ENCODE data around the gene LRRC26. TPM values are rescaled to one million over a fixed set of nuclear protein-coding genes. Genes with fewer than 3 reads are reported as not detected.
A peak's percentile ranks its signal among the peaks of the same experiment; 100 is the strongest.

The LRRC26 gene
- total RNA-seq, 1 experiment from 2014 or later: 2.1 TPM

DNA sequence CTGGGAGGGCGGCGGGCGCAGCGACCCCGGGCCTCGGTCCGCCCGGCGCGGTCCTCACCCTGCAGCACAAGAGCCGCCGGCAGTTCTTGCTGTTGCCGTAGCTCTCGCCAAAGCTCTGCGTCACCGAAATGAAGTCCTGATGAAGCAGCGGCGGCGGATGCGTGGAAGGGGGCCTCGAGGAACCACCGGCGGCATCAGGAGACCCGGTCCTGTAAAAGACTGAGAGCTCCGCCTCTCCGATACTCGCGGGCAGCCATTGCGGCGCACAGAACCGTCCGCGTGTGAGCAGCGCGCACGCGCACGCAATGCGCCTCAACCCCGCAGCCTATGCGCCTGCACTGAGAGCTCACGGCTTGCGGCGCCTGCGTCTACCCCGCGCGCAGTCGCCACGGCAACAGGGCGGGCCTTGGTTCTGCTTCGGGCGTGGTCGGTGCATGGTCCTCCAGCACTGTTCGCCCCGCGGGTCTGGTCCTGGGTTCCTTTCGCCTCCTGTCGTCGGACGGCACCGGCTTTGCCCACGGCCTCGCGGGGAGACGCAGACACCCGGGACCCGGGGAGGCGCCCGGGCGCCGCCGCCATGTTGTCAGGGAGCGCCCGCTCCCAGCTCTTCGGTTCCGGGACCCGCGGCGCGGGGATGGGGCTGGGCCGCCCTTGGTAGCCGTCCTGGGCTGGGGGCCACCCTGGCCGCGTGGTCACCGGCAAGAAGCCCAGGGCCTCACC, 40.2 kb downstream of the LRRC26 start:
- POLR2A ChIA-PET: interaction anchor here (1.0 to 1.6 kb wide), 8 partner anchors 9 to 519 kb away, joined by 3 to 9 read pairs (median 6); partner anchors contain the start of genes GRIN1, MAN1B1, TPRN and TUBB4B
- ATAC-seq: peak; percentile 96
- H3K27ac Mint-ChIP-seq: no peak overlapping the region
- peaks cover 23% of the 10 kb centered on the region for H3K27me3 Mint-ChIP-seq (ENCODE audit: low read depth)
- H3K36me3 Mint-ChIP-seq: no peaks in the 10 kb centered on the region
- no peaks in the 10 kb centered on the region for H3K9me3 Mint-ChIP-seq
- peaks cover 14% of the 10 kb centered on the region for H3K4me1 Mint-ChIP-seq
- CTCF ChIA-PET: interaction anchor here (0.7 to 3.1 kb wide), 29 partner anchors 8 to 185 kb away, joined by 3 to 31 read pairs (median 7); partner anchors contain the start of genes ANAPC2, CYSRT1, DPP7 and FBXW5
- peak; percentile 87 for DNase-seq (ENCODE audit: low spot score)
- H3K4me3 Mint-ChIP-seq: peak overlapping the region; percentile 78
- TF ChIP-seq SP1 (CRISPR knock-in tag; conservative IDR thresholded peaks at IDR 0.05) (peak; percentile 66; the same call in 1 of the 2 replicates), IRF2 (CRISPR knock-in tag; IDR thresholded peaks at IDR 0.05; ENCODE audit: borderline replicate concordance, low read depth) (0 out of 2 replicates have a peak, but pooled peaks have one; percentile 49), ZBTB21 (CRISPR knock-in tag; IDR thresholded peaks at IDR 0.05; ENCODE audit: borderline replicate concordance) (no peak), NR2C2 (CRISPR knock-in tag; IDR thresholded peaks at IDR 0.05) (0 out of 2 replicates have a peak, but pooled peaks have one; percentile 9), FOXP1 (CRISPR knock-in tag; IDR thresholded peaks at IDR 0.05; ENCODE audit: borderline replicate concordance) (peak; percentile 72), FOXK1 (CRISPR knock-in tag; IDR thresholded peaks at IDR 0.05) (peak; percentile 89), OVOL2 (CRISPR knock-in tag; IDR thresholded peaks at IDR 0.05; ENCODE audit: borderline replicate concordance) (no peak), ATF1 (CRISPR knock-in tag; IDR thresholded peaks at IDR 0.05) (0 out of 2 replicates have a peak, but pooled peaks have one; percentile 37), CREM (CRISPR knock-in tag; IDR thresholded peaks at IDR 0.05) (peak; percentile 62; the same call in 1 of the 2 replicates), NFE2L1 (CRISPR knock-in tag; IDR thresholded peaks at IDR 0.05) (peak; percentile 74; the same call in 1 of the 2 replicates)
- TF ChIP-seq, protein P1, sequence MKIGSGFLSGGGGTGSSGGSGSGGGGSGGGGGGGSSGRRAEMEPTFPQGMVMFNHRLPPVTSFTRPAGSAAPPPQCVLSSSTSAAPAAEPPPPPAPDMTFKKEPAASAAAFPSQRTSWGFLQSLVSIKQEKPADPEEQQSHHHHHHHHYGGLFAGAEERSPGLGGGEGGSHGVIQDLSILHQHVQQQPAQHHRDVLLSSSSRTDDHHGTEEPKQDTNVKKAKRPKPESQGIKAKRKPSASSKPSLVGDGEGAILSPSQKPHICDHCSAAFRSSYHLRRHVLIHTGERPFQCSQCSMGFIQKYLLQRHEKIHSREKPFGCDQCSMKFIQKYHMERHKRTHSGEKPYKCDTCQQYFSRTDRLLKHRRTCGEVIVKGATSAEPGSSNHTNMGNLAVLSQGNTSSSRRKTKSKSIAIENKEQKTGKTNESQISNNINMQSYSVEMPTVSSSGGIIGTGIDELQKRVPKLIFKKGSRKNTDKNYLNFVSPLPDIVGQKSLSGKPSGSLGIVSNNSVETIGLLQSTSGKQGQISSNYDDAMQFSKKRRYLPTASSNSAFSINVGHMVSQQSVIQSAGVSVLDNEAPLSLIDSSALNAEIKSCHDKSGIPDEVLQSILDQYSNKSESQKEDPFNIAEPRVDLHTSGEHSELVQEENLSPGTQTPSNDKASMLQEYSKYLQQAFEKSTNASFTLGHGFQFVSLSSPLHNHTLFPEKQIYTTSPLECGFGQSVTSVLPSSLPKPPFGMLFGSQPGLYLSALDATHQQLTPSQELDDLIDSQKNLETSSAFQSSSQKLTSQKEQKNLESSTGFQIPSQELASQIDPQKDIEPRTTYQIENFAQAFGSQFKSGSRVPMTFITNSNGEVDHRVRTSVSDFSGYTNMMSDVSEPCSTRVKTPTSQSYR (CRISPR knock-in tag; IDR thresholded peaks at IDR 0.05): no peak
- TF ChIP-seq, protein P2, sequence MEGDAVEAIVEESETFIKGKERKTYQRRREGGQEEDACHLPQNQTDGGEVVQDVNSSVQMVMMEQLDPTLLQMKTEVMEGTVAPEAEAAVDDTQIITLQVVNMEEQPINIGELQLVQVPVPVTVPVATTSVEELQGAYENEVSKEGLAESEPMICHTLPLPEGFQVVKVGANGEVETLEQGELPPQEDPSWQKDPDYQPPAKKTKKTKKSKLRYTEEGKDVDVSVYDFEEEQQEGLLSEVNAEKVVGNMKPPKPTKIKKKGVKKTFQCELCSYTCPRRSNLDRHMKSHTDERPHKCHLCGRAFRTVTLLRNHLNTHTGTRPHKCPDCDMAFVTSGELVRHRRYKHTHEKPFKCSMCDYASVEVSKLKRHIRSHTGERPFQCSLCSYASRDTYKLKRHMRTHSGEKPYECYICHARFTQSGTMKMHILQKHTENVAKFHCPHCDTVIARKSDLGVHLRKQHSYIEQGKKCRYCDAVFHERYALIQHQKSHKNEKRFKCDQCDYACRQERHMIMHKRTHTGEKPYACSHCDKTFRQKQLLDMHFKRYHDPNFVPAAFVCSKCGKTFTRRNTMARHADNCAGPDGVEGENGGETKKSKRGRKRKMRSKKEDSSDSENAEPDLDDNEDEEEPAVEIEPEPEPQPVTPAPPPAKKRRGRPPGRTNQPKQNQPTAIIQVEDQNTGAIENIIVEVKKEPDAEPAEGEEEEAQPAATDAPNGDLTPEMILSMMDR (IDR thresholded peaks at IDR 0.05): no peak
- TF ChIP-seq, protein P3, sequence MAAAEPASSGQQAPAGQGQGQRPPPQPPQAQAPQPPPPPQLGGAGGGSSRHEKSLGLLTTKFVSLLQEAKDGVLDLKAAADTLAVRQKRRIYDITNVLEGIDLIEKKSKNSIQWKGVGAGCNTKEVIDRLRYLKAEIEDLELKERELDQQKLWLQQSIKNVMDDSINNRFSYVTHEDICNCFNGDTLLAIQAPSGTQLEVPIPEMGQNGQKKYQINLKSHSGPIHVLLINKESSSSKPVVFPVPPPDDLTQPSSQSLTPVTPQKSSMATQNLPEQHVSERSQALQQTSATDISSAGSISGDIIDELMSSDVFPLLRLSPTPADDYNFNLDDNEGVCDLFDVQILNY (CRISPR knock-in tag; IDR thresholded peaks at IDR 0.05): peak; percentile 69
- TF ChIP-seq, protein P4, sequence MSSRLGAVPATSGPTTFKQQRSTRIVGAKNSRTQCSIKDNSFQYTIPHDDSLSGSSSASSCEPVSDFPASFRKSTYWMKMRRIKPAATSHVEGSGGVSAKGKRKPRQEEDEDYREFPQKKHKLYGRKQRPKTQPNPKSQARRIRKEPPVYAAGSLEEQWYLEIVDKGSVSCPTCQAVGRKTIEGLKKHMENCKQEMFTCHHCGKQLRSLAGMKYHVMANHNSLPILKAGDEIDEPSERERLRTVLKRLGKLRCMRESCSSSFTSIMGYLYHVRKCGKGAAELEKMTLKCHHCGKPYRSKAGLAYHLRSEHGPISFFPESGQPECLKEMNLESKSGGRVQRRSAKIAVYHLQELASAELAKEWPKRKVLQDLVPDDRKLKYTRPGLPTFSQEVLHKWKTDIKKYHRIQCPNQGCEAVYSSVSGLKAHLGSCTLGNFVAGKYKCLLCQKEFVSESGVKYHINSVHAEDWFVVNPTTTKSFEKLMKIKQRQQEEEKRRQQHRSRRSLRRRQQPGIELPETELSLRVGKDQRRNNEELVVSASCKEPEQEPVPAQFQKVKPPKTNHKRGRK (CRISPR knock-in tag; IDR thresholded peaks at IDR 0.05; ENCODE audit: borderline replicate concordance): no peak
- TF ChIP-seq, protein P5, sequence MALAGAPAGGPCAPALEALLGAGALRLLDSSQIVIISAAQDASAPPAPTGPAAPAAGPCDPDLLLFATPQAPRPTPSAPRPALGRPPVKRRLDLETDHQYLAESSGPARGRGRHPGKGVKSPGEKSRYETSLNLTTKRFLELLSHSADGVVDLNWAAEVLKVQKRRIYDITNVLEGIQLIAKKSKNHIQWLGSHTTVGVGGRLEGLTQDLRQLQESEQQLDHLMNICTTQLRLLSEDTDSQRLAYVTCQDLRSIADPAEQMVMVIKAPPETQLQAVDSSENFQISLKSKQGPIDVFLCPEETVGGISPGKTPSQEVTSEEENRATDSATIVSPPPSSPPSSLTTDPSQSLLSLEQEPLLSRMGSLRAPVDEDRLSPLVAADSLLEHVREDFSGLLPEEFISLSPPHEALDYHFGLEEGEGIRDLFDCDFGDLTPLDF (CRISPR knock-in tag; IDR thresholded peaks at IDR 0.05): no peak
- TF ChIP-seq, protein P6, sequence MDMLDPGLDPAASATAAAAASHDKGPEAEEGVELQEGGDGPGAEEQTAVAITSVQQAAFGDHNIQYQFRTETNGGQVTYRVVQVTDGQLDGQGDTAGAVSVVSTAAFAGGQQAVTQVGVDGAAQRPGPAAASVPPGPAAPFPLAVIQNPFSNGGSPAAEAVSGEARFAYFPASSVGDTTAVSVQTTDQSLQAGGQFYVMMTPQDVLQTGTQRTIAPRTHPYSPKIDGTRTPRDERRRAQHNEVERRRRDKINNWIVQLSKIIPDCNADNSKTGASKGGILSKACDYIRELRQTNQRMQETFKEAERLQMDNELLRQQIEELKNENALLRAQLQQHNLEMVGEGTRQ (CRISPR knock-in tag; IDR thresholded peaks at IDR 0.05): 0 out of 2 replicates have a peak, but pooled peaks have one; percentile 18
- TF ChIP-seq, protein P7, sequence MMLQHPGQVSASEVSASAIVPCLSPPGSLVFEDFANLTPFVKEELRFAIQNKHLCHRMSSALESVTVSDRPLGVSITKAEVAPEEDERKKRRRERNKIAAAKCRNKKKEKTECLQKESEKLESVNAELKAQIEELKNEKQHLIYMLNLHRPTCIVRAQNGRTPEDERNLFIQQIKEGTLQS (CRISPR knock-in tag; conservative IDR thresholded peaks at IDR 0.05): no peak
- TF ChIP-seq, protein P8, sequence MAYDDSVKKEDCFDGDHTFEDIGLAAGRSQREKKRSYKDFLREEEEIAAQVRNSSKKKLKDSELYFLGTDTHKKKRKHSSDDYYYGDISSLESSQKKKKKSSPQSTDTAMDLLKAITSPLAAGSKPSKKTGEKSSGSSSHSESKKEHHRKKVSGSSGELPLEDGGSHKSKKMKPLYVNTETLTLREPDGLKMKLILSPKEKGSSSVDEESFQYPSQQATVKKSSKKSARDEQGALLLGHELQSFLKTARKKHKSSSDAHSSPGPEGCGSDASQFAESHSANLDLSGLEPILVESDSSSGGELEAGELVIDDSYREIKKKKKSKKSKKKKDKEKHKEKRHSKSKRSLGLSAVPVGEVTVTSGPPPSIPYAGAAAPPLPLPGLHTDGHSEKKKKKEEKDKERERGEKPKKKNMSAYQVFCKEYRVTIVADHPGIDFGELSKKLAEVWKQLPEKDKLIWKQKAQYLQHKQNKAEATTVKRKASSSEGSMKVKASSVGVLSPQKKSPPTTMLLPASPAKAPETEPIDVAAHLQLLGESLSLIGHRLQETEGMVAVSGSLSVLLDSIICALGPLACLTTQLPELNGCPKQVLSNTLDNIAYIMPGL (CRISPR knock-in tag; IDR thresholded peaks at IDR 0.05): peak; percentile 87
- TF ChIP-seq, protein P9, sequence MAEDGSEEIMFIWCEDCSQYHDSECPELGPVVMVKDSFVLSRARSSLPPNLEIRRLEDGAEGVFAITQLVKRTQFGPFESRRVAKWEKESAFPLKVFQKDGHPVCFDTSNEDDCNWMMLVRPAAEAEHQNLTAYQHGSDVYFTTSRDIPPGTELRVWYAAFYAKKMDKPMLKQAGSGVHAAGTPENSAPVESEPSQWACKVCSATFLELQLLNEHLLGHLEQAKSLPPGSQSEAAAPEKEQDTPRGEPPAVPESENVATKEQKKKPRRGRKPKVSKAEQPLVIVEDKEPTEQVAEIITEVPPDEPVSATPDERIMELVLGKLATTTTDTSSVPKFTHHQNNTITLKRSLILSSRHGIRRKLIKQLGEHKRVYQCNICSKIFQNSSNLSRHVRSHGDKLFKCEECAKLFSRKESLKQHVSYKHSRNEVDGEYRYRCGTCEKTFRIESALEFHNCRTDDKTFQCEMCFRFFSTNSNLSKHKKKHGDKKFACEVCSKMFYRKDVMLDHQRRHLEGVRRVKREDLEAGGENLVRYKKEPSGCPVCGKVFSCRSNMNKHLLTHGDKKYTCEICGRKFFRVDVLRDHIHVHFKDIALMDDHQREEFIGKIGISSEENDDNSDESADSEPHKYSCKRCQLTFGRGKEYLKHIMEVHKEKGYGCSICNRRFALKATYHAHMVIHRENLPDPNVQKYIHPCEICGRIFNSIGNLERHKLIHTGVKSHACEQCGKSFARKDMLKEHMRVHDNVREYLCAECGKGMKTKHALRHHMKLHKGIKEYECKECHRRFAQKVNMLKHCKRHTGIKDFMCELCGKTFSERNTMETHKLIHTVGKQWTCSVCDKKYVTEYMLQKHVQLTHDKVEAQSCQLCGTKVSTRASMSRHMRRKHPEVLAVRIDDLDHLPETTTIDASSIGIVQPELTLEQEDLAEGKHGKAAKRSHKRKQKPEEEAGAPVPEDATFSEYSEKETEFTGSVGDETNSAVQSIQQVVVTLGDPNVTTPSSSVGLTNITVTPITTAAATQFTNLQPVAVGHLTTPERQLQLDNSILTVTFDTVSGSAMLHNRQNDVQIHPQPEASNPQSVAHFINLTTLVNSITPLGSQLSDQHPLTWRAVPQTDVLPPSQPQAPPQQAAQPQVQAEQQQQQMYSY (CRISPR knock-in tag; IDR thresholded peaks at IDR 0.05): peak; percentile 79
